ENCODE measurements around the gene OR7D2. TPM values are rescaled to one million over a fixed set of nuclear protein-coding genes. Genes with fewer than 3 reads are reported as not detected.
"Not testable (repeated sequence)": the region's sequence is repeated elsewhere in the genome, so short reads cannot be mapped to it uniquely, and the experiment has no call there.

The OR7D2 gene
- total RNA-seq, 1 experiment from 2014 or later = 0.14 TPM

GRCh38 chr19:9165261-9165660 is 13.5 kb upstream of the OR7D2 start:
- H3K4me3 ChIP-seq = no peak overlapping the region
- no peaks in the 10 kb centered on the region for H3K4me1 ChIP-seq
- no peaks in the 10 kb centered on the region; the same call in 1 of the 2 replicates for H3K9me3 ChIP-seq (replicated peaks)
- H3K36me3 ChIP-seq = peaks cover 51% of the 10 kb centered on the region
- no peaks in the 10 kb centered on the region for H3K27me3 ChIP-seq
- no peak overlapping the region for H3K27ac ChIP-seq
- no peak for DNase-seq

- Histone ChIP-seq H3K27me3 (no peaks in the 10 kb centered on the region), H3K36me3 (peaks cover 35% of the 10 kb centered on the region), H3K27ac (no peak overlapping the region), H3K9me3 (replicated peaks) (no peaks in the 10 kb centered on the region), H3K4me3 (no peak overlapping the region), H3K4me1 (no peaks in the 10 kb centered on the region)
- no peak for DNase-seq
Measured at GRCh38 chr19:9166846-9167245, 11.9 kb upstream of the OR7D2 start.

- no peaks in the 10 kb centered on the region for H3K27me3 ChIP-seq
- peaks cover 3% of the 10 kb centered on the region; the same call in 1 of the 2 replicates for H3K36me3 ChIP-seq
- no peaks in the 10 kb centered on the region for H3K4me1 ChIP-seq
- no peak for DNase-seq
- H3K9me3 ChIP-seq (replicated peaks) = no peaks in the 10 kb centered on the region
- H3K27ac ChIP-seq = no peak overlapping the region
- no peak overlapping the region for H3K4me3 ChIP-seq
Measured at GRCh38 chr19:9171393-9171991, 7.3 kb upstream of the OR7D2 start.

GRCh38 chr19:9175326-9175725 is 3.5 kb upstream of the OR7D2 start:
- no peak for DNase-seq
- H3K27me3 ChIP-seq = no peaks in the 10 kb centered on the region
- no peaks in the 10 kb centered on the region for H3K9me3 ChIP-seq (replicated peaks)
- no peak overlapping the region for H3K4me3 ChIP-seq
- H3K27ac ChIP-seq = no peak overlapping the region
- H3K36me3 ChIP-seq = no peaks in the 10 kb centered on the region
- no peaks in the 10 kb centered on the region for H3K4me1 ChIP-seq

GRCh38 chr19:9183000-9183399 is 4.2 kb downstream of the OR7D2 start:
- no peak overlapping the region for H3K27ac ChIP-seq
- no peaks in the 10 kb centered on the region for H3K27me3 ChIP-seq
- H3K9me3 ChIP-seq (replicated peaks) = no peaks in the 10 kb centered on the region
- H3K4me1 ChIP-seq = no peaks in the 10 kb centered on the region
- H3K4me3 ChIP-seq = no peak overlapping the region
- no peak for DNase-seq
- no peaks in the 10 kb centered on the region for H3K36me3 ChIP-seq

- no peak for DNase-seq
- H3K36me3 ChIP-seq = no peaks in the 10 kb centered on the region
- no peaks in the 10 kb centered on the region for H3K27me3 ChIP-seq
- H3K4me1 ChIP-seq = no peaks in the 10 kb centered on the region
- no peak overlapping the region for H3K4me3 ChIP-seq
- no peaks in the 10 kb centered on the region for H3K9me3 ChIP-seq (replicated peaks)
- no peak overlapping the region for H3K27ac ChIP-seq
Measured at GRCh38 chr19:9187191-9187590, 8.4 kb downstream of the OR7D2 start.

- Histone ChIP-seq H3K4me3 (no peak overlapping the region), H3K27me3 (no peaks in the 10 kb centered on the region), H3K9me3 (replicated peaks) (no peaks in the 10 kb centered on the region), H3K36me3 (no peaks in the 10 kb centered on the region), H3K4me1 (no peaks in the 10 kb centered on the region), H3K27ac (no peak overlapping the region)
- no peak for DNase-seq
Measured at GRCh38 chr19:9189535-9189934, 10.8 kb downstream of the OR7D2 start.

- H3K27me3 ChIP-seq; H3K36me3 ChIP-seq; H3K4me3 ChIP-seq; H3K9me3 ChIP-seq (replicated peaks); H3K4me1 ChIP-seq; H3K27ac ChIP-seq; DNase-seq: not testable (repeated sequence)
Measured at GRCh38 chr19:9198044-9198443, 19.3 kb downstream of the OR7D2 start.

GRCh38 chr19:9205501-9206113 is 26.8 kb downstream of the OR7D2 start:
- Histone ChIP-seq H3K4me1 (no peaks in the 10 kb centered on the region), H3K27ac (no peak overlapping the region), H3K9me3 (replicated peaks) (no peaks in the 10 kb centered on the region), H3K4me3 (no peak overlapping the region), H3K27me3 (no peaks in the 10 kb centered on the region; the same call in 1 of the 2 replicates), H3K36me3 (no peaks in the 10 kb centered on the region)
- peak; percentile 67 to 77 for DNase-seq

- no peak within 1 kb of the TSS for H3K27ac ChIP-seq
- no peak within 1 kb of the TSS for H3K4me3 ChIP-seq
- H3K27me3 ChIP-seq = no peaks in the 10 kb centered on the region
- H3K36me3 ChIP-seq = no peaks in the 10 kb centered on the region
- no peaks in the 10 kb centered on the region for H3K9me3 ChIP-seq (replicated peaks)
- H3K4me1 ChIP-seq = no peaks in the 10 kb centered on the region
- no peak for DNase-seq
Measured at GRCh38 chr19:9219489-9219888, 40.7 kb downstream of the OR7D2 start, which contains the start of gene OR7D4. Gene OR7D4, minus strand, starts transcription at chr19:9219589. Its CDS starts 4,752 bp downstream, at chr19:9214837.

Other genes starting within 250 kb of the OR7D2 start
- not detected in 2 replicates for gene MUC16, start 168.6 kb upstream of the OR7D2 start, total RNA-seq (2014; rRNA removed; shearing (Covaris generic))
- gene OR1M1, start 91.9 kb upstream of the OR7D2 start, total RNA-seq (2014; rRNA removed; shearing (Covaris generic)) = not detected in 2 replicates
- gene OR7G2, start 71.5 kb upstream of the OR7D2 start, total RNA-seq (2014; rRNA removed; shearing (Covaris generic)) = not detected in 2 replicates
- not detected in 2 replicates for gene OR7G1, start 63.2 kb upstream of the OR7D2 start, total RNA-seq (2014; rRNA removed; shearing (Covaris generic))
- not detected in 2 replicates for gene OR7G3, start 52.0 kb upstream of the OR7D2 start, total RNA-seq (2014; rRNA removed; shearing (Covaris generic))
- 31.4 and 31.7 TPM in 2 replicates for gene ZNF317, start 38.6 kb upstream of the OR7D2 start, total RNA-seq (2014; rRNA removed; shearing (Covaris generic))
- not detected in 2 replicates for gene OR7D4, start 40.6 kb downstream of the OR7D2 start, total RNA-seq (2014; rRNA removed; shearing (Covaris generic))
- not detected in 2 replicates for gene OR7E24, start 72.0 kb downstream of the OR7D2 start, total RNA-seq (2014; rRNA removed; shearing (Covaris generic))
- 4.3 and 5.4 TPM in 2 replicates for gene ZNF699, start 130.9 kb downstream of the OR7D2 start, total RNA-seq (2014; rRNA removed; shearing (Covaris generic))
- 26.8 and 30.2 TPM in 2 replicates for gene ZNF559, start 145.2 kb downstream of the OR7D2 start, total RNA-seq (2014; rRNA removed; shearing (Covaris generic))
- gene ZNF177, start 184.0 kb downstream of the OR7D2 start, total RNA-seq (2014; rRNA removed; shearing (Covaris generic)) = 3.0 and 3.8 TPM in 2 replicates